Mesenchymal stem cell (in vitro differentiated cells and primary cell): ENCODE data around the gene PARD3B.
A peak's percentile ranks its signal among the peaks of the same experiment; 100 is the strongest.

Experiments
- DNase-seq: peaks from one replicate; pipeline ENCODE4 v3.0.0-alpha.2; 2013
- H2AFZ ChIP-seq: one replicate; pipeline ENCODE4 v1.6.1; 2013; ENCODE audit warnings: low read depth, mild to moderate bottlenecking, control low read depth, inconsistent platforms, low read length, moderate library complexity
- H2AK5ac ChIP-seq: 2 replicates; pipeline ENCODE4 v1.6.1; 2013; ENCODE audit warnings: low read length, moderate library complexity, mild to moderate bottlenecking, inconsistent platforms; ENCODE audit not compliant: severe bottlenecking
- H2BK120ac ChIP-seq: one replicate; pipeline ENCODE4 v1.6.1; 2013; ENCODE audit warnings: low read depth, mild to moderate bottlenecking, inconsistent platforms, low read length, moderate library complexity
- H2BK12ac ChIP-seq, 2 experiments: one replicate each; pipeline ENCODE4 v1.6.1; 2013; ENCODE audit warnings: inconsistent platforms in 2 of 2, low read length in 2 of 2, mild to moderate bottlenecking in 2 of 2, moderate library complexity in 2 of 2, control low read depth in 1 of 2
- H2BK15ac ChIP-seq: one replicate; pipeline ENCODE4 v1.6.1; 2013; ENCODE audit warnings: mild to moderate bottlenecking, low read depth, inconsistent platforms; ENCODE audit not compliant: poor library complexity, severe bottlenecking
- H2BK5ac ChIP-seq: 2 replicates; pipeline ENCODE4 v1.6.1; 2013; ENCODE audit warnings: low read depth, mild to moderate bottlenecking, low read length, control low read depth, inconsistent platforms; ENCODE audit not compliant: poor library complexity, severe bottlenecking
- H3K14ac ChIP-seq, 2 experiments: one replicate each; pipeline ENCODE4 v1.6.1; 2013; ENCODE audit warnings: inconsistent platforms in 2 of 2, low read length in 2 of 2, control low read depth in 1 of 2, mild to moderate bottlenecking in 1 of 2, moderate library complexity in 1 of 2
- H3K18ac ChIP-seq, 2 experiments: one replicate each; pipeline ENCODE4 v1.6.1; 2013; ENCODE audit warnings: inconsistent platforms in 2 of 2, low read length in 2 of 2, control low read depth in 1 of 2, low read depth in 1 of 2, mild to moderate bottlenecking in 1 of 2
- H3K23ac ChIP-seq, 2 experiments: one replicate each; pipeline ENCODE4 v1.6.1; 2013; ENCODE audit warnings: inconsistent platforms in 2 of 2, low read length in 2 of 2, mild to moderate bottlenecking in 2 of 2, moderate library complexity in 2 of 2, control low read depth in 1 of 2
- H3K27ac ChIP-seq: 2 replicates; pipeline ENCODE4 v1.5.1; 2013; ENCODE audit warnings: mild to moderate bottlenecking, moderate library complexity, low read length, control low read depth, inconsistent platforms; ENCODE audit not compliant: poor library complexity, severe bottlenecking
- H3K27me3 ChIP-seq, 2 experiments: 2 replicates each; pipeline versions ENCODE4 v1.6.1 to v1.7.0; 2013; ENCODE audit warnings: low read length in 2 of 2, mild to moderate bottlenecking in 2 of 2, moderate library complexity in 2 of 2, control low read depth in 1 of 2, inconsistent platforms in 1 of 2; ENCODE audit not compliant: control insufficient read depth in 1 of 2, insufficient read depth in 1 of 2
- H3K36me3 ChIP-seq, 2 experiments: 2 replicates each; pipeline versions ENCODE4 v1.6.1 to v1.7.0; 2013; ENCODE audit warnings: low read length in 2 of 2, control low read depth in 1 of 2, inconsistent platforms in 1 of 2, low read depth in 1 of 2, mild to moderate bottlenecking in 1 of 2; ENCODE audit not compliant: insufficient read depth in 2 of 2, control insufficient read depth in 1 of 2
- H3K4ac ChIP-seq, 2 experiments: one replicate each; pipeline ENCODE4 v1.6.1; 2013; ENCODE audit warnings: inconsistent platforms in 2 of 2, low read length in 2 of 2, mild to moderate bottlenecking in 2 of 2, moderate library complexity in 2 of 2, control low read depth in 1 of 2, low read depth in 1 of 2
- H3K4me1 ChIP-seq: 2 replicates; pipeline ENCODE4 v1.6.1; 2013; ENCODE audit warnings: low read depth, low read length, control low read depth; ENCODE audit not compliant: control insufficient read depth, insufficient read depth
- H3K4me2 ChIP-seq: 2 replicates; pipeline ENCODE4 v1.6.1; 2013; ENCODE audit warnings: low read length, mild to moderate bottlenecking, inconsistent platforms; ENCODE audit not compliant: poor library complexity, severe bottlenecking
- H3K4me3 ChIP-seq, 2 experiments: 2 replicates each; pipeline versions ENCODE4 v1.5.1 to v1.7.0; 2013; ENCODE audit warnings: low read length in 2 of 2, mild to moderate bottlenecking in 2 of 2, control low read depth in 1 of 2, low read depth in 1 of 2; ENCODE audit not compliant: insufficient read depth in 1 of 2
- H3K79me1 ChIP-seq: replicated peaks from 2 replicates; pipeline ENCODE4 v1.6.1; 2013; ENCODE audit warnings: mild to moderate bottlenecking, control low read depth, low read length, inconsistent platforms; ENCODE audit not compliant: poor library complexity, severe bottlenecking
- H3K9ac ChIP-seq: 2 replicates; pipeline ENCODE4 v1.7.0; 2013; ENCODE audit warnings: mild to moderate bottlenecking, low read length, moderate library complexity
- H3K9me3 ChIP-seq: 2 replicates; pipeline ENCODE4 v1.7.0; 2013; ENCODE audit warnings: mild to moderate bottlenecking, low read length; ENCODE audit not compliant: control insufficient read depth
- H4K8ac ChIP-seq: one replicate; pipeline ENCODE4 v1.6.1; 2013; ENCODE audit warnings: inconsistent platforms, mild to moderate bottlenecking, low read length, moderate library complexity
- H4K91ac ChIP-seq: one replicate; pipeline ENCODE4 v1.6.1; 2013; ENCODE audit warnings: mild to moderate bottlenecking, low read length, inconsistent platforms
- WGBS: methylation state at CpG from one replicate; pipeline ENCODE4 v1.1.7; 2013; ENCODE audit warnings: mixed read lengths; 5-methylcytosine and 5-hydroxymethylcytosine counted together

The PARD3B gene

GRCh38 chr2:205656461-205656860, 1111.2 kb downstream of the PARD3B start:
- H3K4me3 ChIP-seq: no peak overlapping the region
- 88% methylated on average over 7 of the region's 7 CpGs for WGBS
- no peak overlapping the region for H2AK5ac ChIP-seq
- no peak for DNase-seq
- H3K23ac ChIP-seq: no peak overlapping the region
- no peak overlapping the region for H3K27ac ChIP-seq
- H3K4me2 ChIP-seq: no peak overlapping the region
- no peaks in the 10 kb centered on the region for H3K79me1 ChIP-seq
- H3K4ac ChIP-seq: no peak overlapping the region
- H2BK5ac ChIP-seq: no peak overlapping the region
- H2BK12ac ChIP-seq: peak overlapping the region; percentile 21 to 32
- no peak overlapping the region for H2BK15ac ChIP-seq
- no peaks in the 10 kb centered on the region for H3K36me3 ChIP-seq
- peaks cover 0 to 6% of the 10 kb centered on the region in 2 experiments for H3K27me3 ChIP-seq
- no peak overlapping the region for H3K14ac ChIP-seq
- H2AFZ ChIP-seq: no peak overlapping the region
- no peak overlapping the region for H3K9ac ChIP-seq
- H3K9me3 ChIP-seq: no peaks in the 10 kb centered on the region
- peaks cover 4% of the 10 kb centered on the region for H3K4me1 ChIP-seq
- H2BK120ac ChIP-seq: no peak overlapping the region
- no peak overlapping the region for H4K91ac ChIP-seq
- H4K8ac ChIP-seq: no peak overlapping the region
- H3K18ac ChIP-seq: no peak overlapping the region

GRCh38 chr2:205656941-205657340, 1111.7 kb downstream of the PARD3B start:
- H3K9me3 ChIP-seq: no peaks in the 10 kb centered on the region

GRCh38 chr2:205657579-205657978, 1112.3 kb downstream of the PARD3B start:
- peak overlapping the region; percentile 23 for H3K9ac ChIP-seq
- no peak overlapping the region for H3K4me3 ChIP-seq
- H3K27me3 ChIP-seq: peaks cover 0 to 6% of the 10 kb centered on the region in 2 experiments
- H2BK5ac ChIP-seq: no peak overlapping the region
- H3K4ac ChIP-seq: no peak overlapping the region
- WGBS: 79% methylated on average over 2 of the region's 3 CpGs
- no peak overlapping the region for H2BK15ac ChIP-seq
- no peaks in the 10 kb centered on the region for H3K79me1 ChIP-seq
- no peak overlapping the region for H3K14ac ChIP-seq
- no peaks in the 10 kb centered on the region for H3K9me3 ChIP-seq
- no peak overlapping the region for H2BK120ac ChIP-seq
- H2BK12ac ChIP-seq: no peak overlapping the region
- H3K36me3 ChIP-seq: no peaks in the 10 kb centered on the region
- no peak overlapping the region for H4K8ac ChIP-seq
- no peak overlapping the region for H2AFZ ChIP-seq
- peaks cover 4% of the 10 kb centered on the region for H3K4me1 ChIP-seq
- no peak for DNase-seq
- no peak overlapping the region for H3K23ac ChIP-seq
- no peak overlapping the region for H3K18ac ChIP-seq
- no peak overlapping the region for H4K91ac ChIP-seq
- no peak overlapping the region for H3K27ac ChIP-seq
- H3K4me2 ChIP-seq: no peak overlapping the region
- no peak overlapping the region for H2AK5ac ChIP-seq

More at GRCh38 chr2:205656941-205657340, 1111.7 kb downstream of the PARD3B start:
- Histone ChIP-seq H4K8ac (no peak overlapping the region), H3K9ac (peak overlapping the region; percentile 23), H2BK120ac (no peak overlapping the region), H3K27me3 (peaks cover 0 to 6% of the 10 kb centered on the region in 2 experiments), H2BK12ac (no peak overlapping the region), H2AFZ (no peak overlapping the region), H3K27ac (no peak overlapping the region), H2BK15ac (no peak overlapping the region), H4K91ac (no peak overlapping the region), H2AK5ac (no peak overlapping the region), H3K14ac (no peak overlapping the region), H3K4me1 (peaks cover 4% of the 10 kb centered on the region), H3K79me1 (no peaks in the 10 kb centered on the region), H3K23ac (no peak overlapping the region), H3K4me3 (no peak overlapping the region), H3K18ac (no peak overlapping the region), H3K4me2 (no peak overlapping the region), H3K36me3 (no peaks in the 10 kb centered on the region), H3K4ac (no peak overlapping the region), H2BK5ac (no peak overlapping the region)
- WGBS: 96% methylated on average over 4 of the region's 4 CpGs
- DNase-seq: no peak

GRCh38 chr2:205658068-205658467, 1112.8 kb downstream of the PARD3B start:
- no peak overlapping the region for H2BK5ac ChIP-seq
- no peaks in the 10 kb centered on the region for H3K9me3 ChIP-seq
- peaks cover 0 to 6% of the 10 kb centered on the region in 2 experiments for H3K27me3 ChIP-seq
- no peak for DNase-seq
- H4K8ac ChIP-seq: no peak overlapping the region
- H3K4me3 ChIP-seq: no peak overlapping the region
- no peak overlapping the region for H3K9ac ChIP-seq
- no peak overlapping the region for H3K23ac ChIP-seq
- H2BK15ac ChIP-seq: no peak overlapping the region
- no peak overlapping the region for H3K14ac ChIP-seq
- no peak overlapping the region for H2AK5ac ChIP-seq
- H3K4me1 ChIP-seq: peaks cover 4% of the 10 kb centered on the region
- H3K4ac ChIP-seq: no peak overlapping the region
- WGBS: 89% methylated on average over 2 of the region's 2 CpGs
- H3K36me3 ChIP-seq: no peaks in the 10 kb centered on the region
- no peak overlapping the region for H3K4me2 ChIP-seq
- H2BK120ac ChIP-seq: no peak overlapping the region
- no peak overlapping the region for H4K91ac ChIP-seq
- no peak overlapping the region for H3K18ac ChIP-seq
- H3K27ac ChIP-seq: no peak overlapping the region
- no peak overlapping the region for H2BK12ac ChIP-seq
- H3K79me1 ChIP-seq: no peaks in the 10 kb centered on the region
- no peak overlapping the region for H2AFZ ChIP-seq
